Adrenal gland (tissue), 12 donors: ENCODE results near the gene ZC3H7A. TPM values are rescaled to one million over a fixed set of nuclear protein-coding genes. Genes with fewer than 3 reads are reported as not detected.

ENCODE experiments used
- DNase-seq, 7 donors: peaks; one replicate each; pipeline ENCODE4 v3.0.0-alpha.2; 2019 to 2020
- H3K27ac ChIP-seq, 5 donors: fragments of 200-600 bp; sonication (generic) in 4 of 5; 1 replicate in 3 of 5; 2 replicates in 2 of 5; pipeline versions ENCODE4 v1.5.1 to v1.8.0; 2016 to 2020; ENCODE audit warnings: mild to moderate bottlenecking in 1 of 5
- H3K27me3 ChIP-seq: fragments of 200-600 bp; 2 replicates; pipeline ENCODE4 v1.8.0; 2021
- H3K36me3 ChIP-seq, 2 donors: fragments of 200-600 bp; replicated peaks in 1 of 2; 1 replicate in 1 of 2; 2 replicates in 1 of 2; pipeline versions ENCODE4 v1.5.1 to v1.8.0; 2018 to 2022
- H3K4me1 ChIP-seq, 2 donors: fragments of 200-600 bp; replicated peaks in 1 of 2; 1 replicate in 1 of 2; 2 replicates in 1 of 2; pipeline versions ENCODE4 v1.5.1 to v1.8.0; 2018 to 2021
- H3K4me3 ChIP-seq, 4 donors: fragments of 200-600 bp; sonication (generic) in 3 of 4; one replicate each; pipeline ENCODE4 v1.5.1; 2016 to 2018
- H3K9me3 ChIP-seq, 3 donors: fragments of 200-600 bp; sonication (generic) in 1 of 3; replicated peaks in 1 of 3; 1 replicate in 2 of 3; 2 replicates in 1 of 3; pipeline versions ENCODE4 v1.5.1 to v1.8.0; 2016 to 2021
- CTCF ChIP-seq, 6 experiments: fragments of 450-650 bp in 4 of 6; fragments of 200-600 bp in 2 of 6; sonication (generic) in 1 of 6; IDR thresholded peaks; 1 replicate in 5 of 6; 2 replicates in 1 of 6; pipeline versions ENCODE4 v1.5.1 to v1.8.0; 2016 to 2021; ENCODE audit warnings: antibody characterized with exemption in 6 of 6, mild to moderate bottlenecking in 2 of 6, moderate library complexity in 1 of 6
- POLR2A ChIP-seq, 2 donors: fragments of 450-650 bp; IDR thresholded peaks; one replicate each; pipeline ENCODE4 v1.6.1; 2017; ENCODE audit warnings: antibody characterized with exemption in 2 of 2, mild to moderate bottlenecking in 2 of 2, moderate library complexity in 1 of 2
- whole genome bisulfite sequencing, 4 donors: extraction: QIAGEN DNeasy Blood & Tissue Kit in 2 of 4; methylation state at CpG; one replicate each; pipeline versions ENCODE4 v1.1.5 to v1.1.7; 2013 to 2017; 5-methylcytosine and 5-hydroxymethylcytosine counted together
- intact Hi-C, 2 donors: fragments of 100-400 bp; cut with DNase I; formaldehyde crosslinking; loops; one replicate each; pipeline versions ENCODE4 v1.14.1 to v1.15.0; 2022 to 2023
- polyA plus RNA-seq, 3 donors: library from polyadenylated mRNA; stranded (reverse); fragments of 200-250 nt in 2 of 3; fragments of 350-450 nt in 1 of 3; fragmentation: Illumina TruSeq in 1 of 3; extraction: RNeasy Lipid Tissue Mini Kit (QIAGEN cat#74804) in 1 of 3; gene quantifications; one replicate each; pipeline ENCODE4 v1.2.3, GENCODE V29; 2013 to 2014
- total RNA-seq, 9 donors: library from RNA; depleted of rRNA in 4 of 9; stranded (reverse); fragments of >200 nt in 4 of 9; fragments of 120-200 nt in 1 of 9; fragmentation: NEBNext Ultra II Directional in 1 of 9; extraction: Animal tissue kit (Norgen Biotek cat#: 25700) in 1 of 9; gene quantifications; one replicate each; pipeline versions ENCODE4 v1.1.0 to v1.2.4, GENCODE V29; 2013 to 2023
- donor health status: healthy with polysubstance abuse.
- donor health status: Bipolar disorder and iron deficiency.
- donor health status: DM: yes; HTN: yes; CAD: no.
- donor health status: DM: no; HTN: no; CAD: no.
- donor health status: DM: no; HTN: no; CAD: no.
- donor health status: DM: yes; HTN: yes; CAD: no.

The ZC3H7A gene
- total and polyA plus RNA-seq, 12 donors: 31.1 to 83.9 (median 43.0) TPM

GRCh38 chr16:11843206-11843605 lies 46.1 kb upstream of the ZC3H7A start:
- no peak overlapping the region for H3K27ac ChIP-seq
- no peaks in the 10 kb centered on the region for H3K9me3 ChIP-seq
- intact Hi-C loops: no loop called here
- TF ChIP-seq CTCF (IDR thresholded peaks at IDR 0.05) (no peak), POLR2A (IDR thresholded peaks at IDR 0.05) (no peak)
- H3K4me1 ChIP-seq: no peaks in the 10 kb centered on the region
- 94 to 99% (median 97%) methylated on average over 8 to 11 of the region's 11 CpGs for WGBS, 4 donors
- peaks cover 0 to 97% of the 10 kb centered on the region in 2 donors for H3K36me3 ChIP-seq
- DNase-seq: peak in 1 of 7 donors; percentile 51
- no peaks in the 10 kb centered on the region for H3K27me3 ChIP-seq
- no peak overlapping the region for H3K4me3 ChIP-seq

GRCh38 chr16:11841026-11841425 lies 44.0 kb upstream of the ZC3H7A start:
- no peaks in the 10 kb centered on the region for H3K4me1 ChIP-seq
- H3K27me3 ChIP-seq: no peaks in the 10 kb centered on the region
- peaks cover 0 to 92% of the 10 kb centered on the region in 2 donors for H3K36me3 ChIP-seq
- H3K27ac ChIP-seq: no peak overlapping the region
- TF ChIP-seq CTCF (IDR thresholded peaks at IDR 0.05): no peak
- no peak for TF ChIP-seq POLR2A (IDR thresholded peaks at IDR 0.05)
- 76 to 86% (median 80%) methylated on average over 7 of the region's 7 CpGs for WGBS, 4 donors
- intact Hi-C loops: no loop called here
- DNase-seq: no peak
- no peak overlapping the region for H3K4me3 ChIP-seq
- H3K9me3 ChIP-seq: no peaks in the 10 kb centered on the region

- DNase-seq: no peak
- WGBS, 4 donors: 91 to 97% (median 94%) methylated on average over 7 of the region's 7 CpGs
- Histone ChIP-seq H3K27ac (no peak overlapping the region), H3K9me3 (no peaks in the 10 kb centered on the region), H3K36me3 (peaks cover 0 to 52% of the 10 kb centered on the region in 2 donors), H3K4me1 (no peaks in the 10 kb centered on the region), H3K4me3 (no peak overlapping the region), H3K27me3 (no peaks in the 10 kb centered on the region)
- intact Hi-C loops: no loop called here
- TF ChIP-seq POLR2A (IDR thresholded peaks at IDR 0.05) (no peak), CTCF (IDR thresholded peaks at IDR 0.05) (no peak)
These were observed 39.7 kb upstream of the ZC3H7A start for GRCh38 chr16:11836650-11837244.

GRCh38 chr16:11835891-11836649 lies 39.0 kb upstream of the ZC3H7A start:
- Histone ChIP-seq H3K4me3 (no peak overlapping the region), H3K4me1 (no peaks in the 10 kb centered on the region), H3K36me3 (peaks cover 0 to 45% of the 10 kb centered on the region in 2 donors), H3K9me3 (no peaks in the 10 kb centered on the region), H3K27me3 (no peaks in the 10 kb centered on the region), H3K27ac (no peak overlapping the region)
- WGBS, 4 donors: 51 to 75% (median 59%) methylated on average over 9 of the region's 9 CpGs
- no peak for TF ChIP-seq CTCF (IDR thresholded peaks at IDR 0.05)
- no peak for TF ChIP-seq POLR2A (IDR thresholded peaks at IDR 0.05)
- DNase-seq: peak in 1 of 7 donors; percentile 8
- intact Hi-C loops: no loop called here
